ENCODE data around the gene ELL2. TPM values are rescaled to one million over a fixed set of nuclear protein-coding genes. Genes with fewer than 3 reads are reported as not detected.

ELL2 gene
- total RNA-seq, 6 experiments from 2014 or later, result 74.3 to 96.4 (median 84.5) TPM

DNA sequence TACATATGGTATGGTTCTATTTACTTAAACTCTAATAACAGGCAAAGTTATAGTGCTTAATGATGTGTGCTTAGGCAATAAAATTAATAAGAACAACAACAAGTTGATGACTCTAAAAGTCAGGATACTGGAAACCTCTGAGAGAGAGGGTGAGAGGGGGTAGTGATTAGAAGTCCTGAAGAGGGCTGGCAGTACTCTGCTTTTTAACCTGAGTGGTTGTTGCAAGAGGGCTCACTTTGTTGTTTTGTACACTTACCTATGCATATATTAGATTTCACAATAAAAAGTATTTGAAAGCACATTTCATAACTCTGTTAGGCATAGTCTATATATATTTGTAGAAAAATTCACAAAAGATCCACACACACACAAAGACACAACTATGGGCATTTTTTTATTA, 21.4 kb upstream of the ELL2 start:
- Histone ChIP-seq H3K9me3 (no peaks in the 10 kb centered on the region), H3K36me3 (no peaks in the 10 kb centered on the region), H3K27me3 (no peaks in the 10 kb centered on the region), H3K27ac (no peak overlapping the region), H3K4me1 (peaks cover 0 to 39% (median 6%) of the 10 kb centered on the region in 4 donors), H3K4me3 (no peak overlapping the region)
- TF ChIP-seq, protein P1, sequence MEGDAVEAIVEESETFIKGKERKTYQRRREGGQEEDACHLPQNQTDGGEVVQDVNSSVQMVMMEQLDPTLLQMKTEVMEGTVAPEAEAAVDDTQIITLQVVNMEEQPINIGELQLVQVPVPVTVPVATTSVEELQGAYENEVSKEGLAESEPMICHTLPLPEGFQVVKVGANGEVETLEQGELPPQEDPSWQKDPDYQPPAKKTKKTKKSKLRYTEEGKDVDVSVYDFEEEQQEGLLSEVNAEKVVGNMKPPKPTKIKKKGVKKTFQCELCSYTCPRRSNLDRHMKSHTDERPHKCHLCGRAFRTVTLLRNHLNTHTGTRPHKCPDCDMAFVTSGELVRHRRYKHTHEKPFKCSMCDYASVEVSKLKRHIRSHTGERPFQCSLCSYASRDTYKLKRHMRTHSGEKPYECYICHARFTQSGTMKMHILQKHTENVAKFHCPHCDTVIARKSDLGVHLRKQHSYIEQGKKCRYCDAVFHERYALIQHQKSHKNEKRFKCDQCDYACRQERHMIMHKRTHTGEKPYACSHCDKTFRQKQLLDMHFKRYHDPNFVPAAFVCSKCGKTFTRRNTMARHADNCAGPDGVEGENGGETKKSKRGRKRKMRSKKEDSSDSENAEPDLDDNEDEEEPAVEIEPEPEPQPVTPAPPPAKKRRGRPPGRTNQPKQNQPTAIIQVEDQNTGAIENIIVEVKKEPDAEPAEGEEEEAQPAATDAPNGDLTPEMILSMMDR (IDR thresholded peaks at IDR 0.05), result no peak
- TF ChIP-seq POLR2A (IDR thresholded peaks at IDR 0.05), result no peak
- DNase-seq, result no peak
- no peak for ATAC-seq
- intact Hi-C loops (cut with DNase I), result no loop called here

DNA sequence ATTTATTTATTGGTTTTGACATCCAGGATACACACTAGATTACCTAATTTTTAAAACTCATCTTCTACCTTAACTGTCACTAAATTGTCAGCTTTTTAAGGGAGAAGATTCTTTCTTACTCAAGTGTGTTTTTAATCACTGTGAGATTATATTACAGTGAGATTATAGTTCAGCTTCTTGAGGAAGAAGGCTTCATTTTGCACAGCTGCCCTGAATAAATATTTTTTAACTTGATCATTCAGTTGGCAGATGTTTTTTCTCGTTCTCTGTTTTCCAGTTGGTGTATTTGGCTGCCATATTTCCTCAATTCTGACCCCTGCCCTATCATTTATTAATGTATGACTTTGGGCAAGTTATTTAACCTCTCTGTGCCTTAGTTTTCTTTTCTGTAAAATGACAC, 15.0 kb upstream of the ELL2 start:
- intact Hi-C loops (cut with DNase I), result no loop called here
- no peaks in the 10 kb centered on the region for H3K27me3 ChIP-seq
- DNase-seq (no peak), ATAC-seq (no peak)
- no peaks in the 10 kb centered on the region for H3K4me1 ChIP-seq
- WGBS (ENCODE audit: insufficient coverage, low coverage, low lambda C conversion rate, missing lambda C conversion rate), result 80% methylated on average over 1 of the region's 1 CpG
- no peak overlapping the region for H3K27ac ChIP-seq
- no peak for TF ChIP-seq POLR2A (IDR thresholded peaks at IDR 0.05)
- TF ChIP-seq, protein P1 (IDR thresholded peaks at IDR 0.05), result no peak
- H3K9me3 ChIP-seq, result no peaks in the 10 kb centered on the region
- no peaks in the 10 kb centered on the region for H3K36me3 ChIP-seq
- H3K4me3 ChIP-seq, result no peak overlapping the region

GRCh38 chr5:95975703-95976102, 14.1 kb upstream of the ELL2 start:
- H3K36me3 ChIP-seq, result no peaks in the 10 kb centered on the region
- intact Hi-C loops (cut with DNase I), result no loop called here
- no peak overlapping the region for H3K4me3 ChIP-seq
- no peak for TF ChIP-seq POLR2A (IDR thresholded peaks at IDR 0.05)
- TF ChIP-seq, protein P1 (IDR thresholded peaks at IDR 0.05), result no peak
- no peak for DNase-seq
- ATAC-seq, result no peak
- H3K27ac ChIP-seq, result no peak overlapping the region
- H3K4me1 ChIP-seq, result no peaks in the 10 kb centered on the region
- 83% methylated on average over 1 of the region's 1 CpG for WGBS (ENCODE audit: insufficient coverage, low coverage, low lambda C conversion rate, missing lambda C conversion rate)
- no peaks in the 10 kb centered on the region for H3K9me3 ChIP-seq
- H3K27me3 ChIP-seq, result no peaks in the 10 kb centered on the region

DNA sequence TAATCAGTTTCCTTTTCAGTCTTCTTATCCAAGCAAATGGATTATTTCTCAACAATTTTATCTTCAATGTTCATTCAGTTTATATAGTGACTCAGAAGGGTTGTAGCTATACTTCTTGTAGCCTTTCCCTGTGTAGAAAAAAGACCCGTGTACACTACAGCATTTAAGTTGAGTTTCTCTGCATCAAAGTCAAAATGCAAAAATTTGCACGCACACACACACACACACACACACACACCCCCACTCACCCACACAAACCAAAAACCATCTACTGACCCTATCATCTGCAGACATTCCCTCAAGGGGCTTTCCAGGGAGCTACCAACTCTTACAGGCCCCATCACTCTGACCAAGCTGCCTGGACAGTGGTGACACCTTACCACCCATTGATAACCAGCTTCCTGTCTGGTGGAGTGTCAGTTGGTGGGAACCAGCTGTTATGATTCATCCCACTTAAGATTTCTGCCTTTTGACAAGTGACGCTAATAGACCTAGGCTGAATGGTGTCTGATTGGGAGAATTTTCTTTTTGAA, 12.2 kb upstream of the ELL2 start:
- no peak for DNase-seq
- intact Hi-C loops (cut with DNase I), result no loop called here
- Histone ChIP-seq H3K27me3 (no peaks in the 10 kb centered on the region), H3K27ac (no peak overlapping the region), H3K36me3 (no peaks in the 10 kb centered on the region), H3K9me3 (no peaks in the 10 kb centered on the region), H3K4me1 (peaks cover 0 to 9% (median 0%) of the 10 kb centered on the region in 4 donors), H3K4me3 (no peak overlapping the region)
- TF ChIP-seq, protein P1 (IDR thresholded peaks at IDR 0.05), result no peak
- TF ChIP-seq POLR2A (IDR thresholded peaks at IDR 0.05), result no peak
- no peak for ATAC-seq
- 62% methylated on average over 2 of the region's 3 CpGs for WGBS (ENCODE audit: insufficient coverage, low coverage, low lambda C conversion rate, missing lambda C conversion rate)

DNA sequence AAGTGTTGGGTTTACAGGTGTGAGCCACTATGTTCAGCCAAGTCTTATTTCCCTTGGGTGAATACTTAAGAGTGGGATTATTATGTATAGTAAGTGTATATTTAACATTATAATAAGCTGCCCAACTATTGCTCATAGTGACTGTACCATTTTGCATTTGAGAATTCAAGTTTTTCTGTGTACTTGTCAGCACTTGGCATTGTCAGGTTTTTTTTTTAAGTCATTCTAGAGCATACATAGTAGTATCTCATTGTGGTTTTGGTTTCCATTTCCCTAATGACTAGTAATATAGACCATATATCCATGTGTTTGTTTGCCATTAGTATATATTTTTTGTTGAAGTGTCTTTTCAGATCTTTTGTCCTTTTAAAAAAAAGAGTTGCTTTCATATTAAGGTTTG, 10.5 kb upstream of the ELL2 start:
- H3K27me3 ChIP-seq, result no peaks in the 10 kb centered on the region
- TF ChIP-seq, protein P1 (IDR thresholded peaks at IDR 0.05), result no peak
- no peak for TF ChIP-seq POLR2A (IDR thresholded peaks at IDR 0.05)
- ATAC-seq, result no peak
- H3K9me3 ChIP-seq, result no peaks in the 10 kb centered on the region
- H3K4me3 ChIP-seq, result no peak overlapping the region
- no peaks in the 10 kb centered on the region for H3K36me3 ChIP-seq
- intact Hi-C loops (cut with DNase I), result no loop called here
- peaks cover 0 to 9% (median 0%) of the 10 kb centered on the region in 4 donors for H3K4me1 ChIP-seq
- DNase-seq, result no peak
- H3K27ac ChIP-seq, result no peak overlapping the region
